LNCaP clone FGC (cell line): ENCODE results near the gene GRAP2.

Experiments
- DNase-seq: peaks from one replicate; pipeline ENCODE4 v3.0.0-alpha.2; 2011; ENCODE audit warnings: low read depth
- H3K4me3 ChIP-seq: 2 replicates; pipeline ENCODE4 v1.5.1; 2011; ENCODE audit warnings: mild to moderate bottlenecking, low read depth, low read length, control low read depth
- CTCF ChIP-seq: IDR thresholded peaks from 2 replicates; pipeline ENCODE4 v1.5.1; 2012; ENCODE audit warnings: mild to moderate bottlenecking; ENCODE audit not compliant: control insufficient read depth, insufficient read depth; ENCODE audit errors: extremely low read depth

Gene GRAP2

GRCh38 chr22:39958949-39959639 lies 58.2 kb downstream of the GRAP2 start:
- no peak overlapping the region for H3K4me3 ChIP-seq
- no peak for DNase-seq
- TF ChIP-seq CTCF: no peak

GRCh38 chr22:39959640-39960447 lies 59.0 kb downstream of the GRAP2 start, which contains the start of gene TMA7B:
Gene TMA7B (plus strand): TSS chr22:39960397. CDS start chr22:39964375, 3,978 bp downstream.
- TF ChIP-seq CTCF: no peak
- no peak for DNase-seq
- no peak within 1 kb of the TSS for H3K4me3 ChIP-seq

- no peak overlapping the region for H3K4me3 ChIP-seq
- DNase-seq: no peak
- TF ChIP-seq CTCF: no peak
Observed at GRCh38 chr22:39960791-39961746, 60.2 kb downstream of the GRAP2 start.

GRCh38 chr22:39962071-39962470 lies 61.2 kb downstream of the GRAP2 start:
- no peak for TF ChIP-seq CTCF
- no peak for DNase-seq
- H3K4me3 ChIP-seq: no peak overlapping the region

- no peak for TF ChIP-seq CTCF
Observed at GRCh38 chr22:39965748-39966147, 64.9 kb downstream of the GRAP2 start.

GRCh38 chr22:39966470-39966869 lies 65.6 kb downstream of the GRAP2 start:
- DNase-seq: no peak
- TF ChIP-seq CTCF: no peak
- no peak overlapping the region for H3K4me3 ChIP-seq

More at GRCh38 chr22:39965748-39966147, 64.9 kb downstream of the GRAP2 start:
- no peak for DNase-seq
- H3K4me3 ChIP-seq: no peak overlapping the region
